OCI-LY3 (cell line): Measurements from ENCODE around the gene CCDC80.

Source experiments
- H2AFZ ChIP-seq: fragments of 200-600, 300-600 bp; shearing (Covaris generic); 2 replicates; pipeline ENCODE4 v1.6.0; 2014; ENCODE audit warnings: antibody characterized with exemption, low read depth, low read length
- H3K27ac ChIP-seq: fragments of 200-600, 300-600 bp; sonication (generic); 2 replicates; pipeline ENCODE4 v1.5.1; 2014; ENCODE audit warnings: mild to moderate bottlenecking, low read length, moderate library complexity, mixed read lengths
- H3K27me3 ChIP-seq: fragments of 200-600, 300-600 bp; sonication (generic); 2 replicates; pipeline ENCODE4 v1.6.1; 2014; ENCODE audit warnings: low read depth, low read length, mixed read lengths
- H3K36me3 ChIP-seq: fragments of 200-600, 300-600 bp; sonication (generic); replicated peaks from 2 replicates; pipeline ENCODE3; 2014; ENCODE audit warnings: low read depth, low read length, mixed read lengths
- H3K4me1 ChIP-seq: fragments of 300-600, 200-600 bp; sonication (generic); 2 replicates; pipeline ENCODE4 v1.6.1; 2014; ENCODE audit warnings: low read length, mixed read lengths
- H3K4me2 ChIP-seq: fragments of 200-600, 300-600 bp; sonication (generic); 2 replicates; pipeline ENCODE4 v1.6.1; 2014; ENCODE audit warnings: low read length, mixed read lengths
- H3K4me3 ChIP-seq: fragments of 300-600, 200-600 bp; sonication (generic); 2 replicates; pipeline ENCODE4 v1.5.1; 2014; ENCODE audit warnings: antibody characterized with exemption, mild to moderate bottlenecking, low read length, moderate library complexity
- H3K79me2 ChIP-seq: fragments of 300-600, 200-600 bp; shearing (Covaris generic); 2 replicates; pipeline ENCODE4 v1.6.1; 2014; ENCODE audit warnings: mild to moderate bottlenecking, low read length, mixed read lengths
- H3K9ac ChIP-seq: fragments of 300-600, 200-600 bp; shearing (Covaris generic); 2 replicates; pipeline ENCODE4 v1.6.0; 2014; ENCODE audit warnings: mild to moderate bottlenecking, low read length, moderate library complexity
- H3K9me3 ChIP-seq: fragments of 200-600, 300-600 bp; shearing (Covaris generic); 2 replicates; pipeline ENCODE4 v1.6.1; 2014; ENCODE audit warnings: low read length, mixed read lengths; ENCODE audit not compliant: insufficient read depth
- H4K20me1 ChIP-seq: fragments of 200-600, 300-600 bp; sonication (generic); 2 replicates; pipeline ENCODE4 v1.6.1; 2016; ENCODE audit warnings: low read length, mixed read lengths; ENCODE audit not compliant: insufficient read depth
- CTCF ChIP-seq: fragments of 200-600, 300-600 bp; sonication (generic); IDR thresholded peaks from 2 replicates; pipeline ENCODE4 v1.5.1; 2014; ENCODE audit warnings: antibody characterized with exemption, low read length, low read depth
- EZH2phosphoT487 ChIP-seq: fragments of 200-600 bp; shearing (Covaris generic); IDR thresholded peaks from 2 replicates; pipeline ENCODE4 v1.6.1; 2018; ENCODE audit warnings: antibody characterized with exemption, mixed run types, low read depth

Gene CCDC80

GRCh38 chr3:112676659-112677234, 35.8 kb upstream of the CCDC80 start:
- Histone ChIP-seq H3K27ac (peak overlapping the region; percentile 76), H3K36me3 (no peaks in the 10 kb centered on the region), H2AFZ (no peak overlapping the region), H3K4me3 (peak overlapping the region; percentile 68), H3K4me2 (peak overlapping the region; percentile 92), H4K20me1 (no peaks in the 10 kb centered on the region), H3K9ac (peak overlapping the region; percentile 65), H3K4me1 (peaks cover 61% of the 10 kb centered on the region), H3K79me2 (no peaks in the 10 kb centered on the region), H3K9me3 (no peaks in the 10 kb centered on the region), H3K27me3 (peaks cover 19% of the 10 kb centered on the region; the same call in 1 of the 2 replicates)
- TF ChIP-seq CTCF (no peak), EZH2phosphoT487 (peak; percentile 89)

- Histone ChIP-seq H3K79me2 (no peaks in the 10 kb centered on the region), H3K27me3 (peaks cover 19% of the 10 kb centered on the region; the same call in 1 of the 2 replicates), H3K4me1 (peaks cover 65% of the 10 kb centered on the region), H3K27ac (peak overlapping the region; percentile 76), H3K9ac (peak overlapping the region; percentile 65), H3K4me2 (peak overlapping the region; percentile 92), H3K9me3 (no peaks in the 10 kb centered on the region), H4K20me1 (no peaks in the 10 kb centered on the region), H2AFZ (no peak overlapping the region), H3K36me3 (no peaks in the 10 kb centered on the region), H3K4me3 (peak overlapping the region; percentile 68)
- no peak for TF ChIP-seq EZH2phosphoT487
- no peak for TF ChIP-seq CTCF
Observed at GRCh38 chr3:112675943-112676535, 35.1 kb upstream of the CCDC80 start.

GRCh38 chr3:112675349-112675748, 34.4 kb upstream of the CCDC80 start:
- Histone ChIP-seq H3K9ac (no peak overlapping the region), H2AFZ (no peak overlapping the region), H3K36me3 (no peaks in the 10 kb centered on the region), H3K79me2 (no peaks in the 10 kb centered on the region), H3K27ac (no peak overlapping the region), H3K4me2 (no peak overlapping the region), H3K4me3 (no peak overlapping the region), H3K4me1 (peaks cover 71% of the 10 kb centered on the region), H3K27me3 (peaks cover 19% of the 10 kb centered on the region; the same call in 1 of the 2 replicates), H3K9me3 (no peaks in the 10 kb centered on the region), H4K20me1 (no peaks in the 10 kb centered on the region)
- TF ChIP-seq EZH2phosphoT487 (no peak), CTCF (no peak)

GRCh38 chr3:112672716-112673541, 32.0 kb upstream of the CCDC80 start:
- H3K27ac ChIP-seq, result no peak overlapping the region
- no peaks in the 10 kb centered on the region for H4K20me1 ChIP-seq
- no peaks in the 10 kb centered on the region for H3K79me2 ChIP-seq
- no peak overlapping the region; the same call in 1 of the 2 replicates for H3K4me2 ChIP-seq
- H2AFZ ChIP-seq, result no peak overlapping the region
- no peak overlapping the region for H3K4me3 ChIP-seq
- H3K27me3 ChIP-seq, result peaks cover 18% of the 10 kb centered on the region; the same call in 1 of the 2 replicates
- TF ChIP-seq CTCF, result no peak
- TF ChIP-seq EZH2phosphoT487, result no peak
- H3K9ac ChIP-seq, result no peak overlapping the region
- H3K9me3 ChIP-seq, result no peaks in the 10 kb centered on the region
- peaks cover 69% of the 10 kb centered on the region for H3K4me1 ChIP-seq
- no peaks in the 10 kb centered on the region for H3K36me3 ChIP-seq
